DOHH2 (cell line): Measurements from ENCODE around the gene COG1.

Source experiments
- H3F3A ChIP-seq: fragments of 200-600 bp; sonication (generic), shearing (Covaris generic); 2 replicates; pipeline ENCODE4 v1.6.0; 2016; ENCODE audit warnings: antibody characterized with exemption, mild to moderate bottlenecking; ENCODE audit not compliant: control insufficient read depth, insufficient read depth
- H3K27ac ChIP-seq: fragments of 200-600 bp; sonication (generic); 2 replicates; pipeline ENCODE4 v1.5.1; 2014; ENCODE audit warnings: low read depth, mild to moderate bottlenecking, low read length, moderate library complexity
- H3K27me3 ChIP-seq: fragments of 200-600 bp; sonication (generic); 2 replicates; pipeline ENCODE4 v1.6.1; 2014; ENCODE audit warnings: mild to moderate bottlenecking, low read length, mixed read lengths; ENCODE audit not compliant: control insufficient read depth
- H3K36me3 ChIP-seq: fragments of 200-600 bp; sonication (generic); 2 replicates; pipeline ENCODE4 v1.6.1; 2014; ENCODE audit warnings: mild to moderate bottlenecking, low read length, moderate library complexity, mixed read lengths; ENCODE audit not compliant: control insufficient read depth
- H3K4me1 ChIP-seq: fragments of 200-600 bp; sonication (generic); 2 replicates; pipeline ENCODE4 v1.6.1; 2014; ENCODE audit warnings: mild to moderate bottlenecking, low read length, mixed read lengths; ENCODE audit not compliant: control insufficient read depth
- H3K4me2 ChIP-seq: fragments of 200-600 bp; sonication (generic); 2 replicates; pipeline ENCODE4 v1.6.0; 2014; ENCODE audit warnings: mild to moderate bottlenecking, low read length, moderate library complexity
- H3K4me3 ChIP-seq: fragments of 200-600 bp; sonication (generic); 2 replicates; pipeline ENCODE4 v1.5.1; 2014; ENCODE audit warnings: mild to moderate bottlenecking, low read length, mixed read lengths
- H3K79me2 ChIP-seq: fragments of 200-600 bp; sonication (generic); 2 replicates; pipeline ENCODE4 v1.6.1; 2014; ENCODE audit warnings: mild to moderate bottlenecking, low read length, mixed read lengths; ENCODE audit not compliant: control insufficient read depth
- H3K9me2 ChIP-seq: fragments of 200-600 bp; sonication (generic); replicated peaks from 2 replicates; pipeline ENCODE4 v1.6.1; 2014; ENCODE audit warnings: mild to moderate bottlenecking, low read length, mixed read lengths; ENCODE audit not compliant: control insufficient read depth
- H3K9me3 ChIP-seq: fragments of 200-600 bp; sonication (generic); 2 replicates; pipeline ENCODE4 v1.6.1; 2014; ENCODE audit warnings: antibody characterized with exemption, low read length, mixed read lengths; ENCODE audit not compliant: control insufficient read depth, insufficient read depth
- H4K20me1 ChIP-seq: fragments of 200-600 bp; sonication (generic); 2 replicates; pipeline ENCODE4 v1.6.0; 2014; ENCODE audit warnings: low read depth, mild to moderate bottlenecking, antibody characterized with exemption, low read length, moderate library complexity; ENCODE audit not compliant: control insufficient read depth, insufficient read depth
- CTCF ChIP-seq: fragments of 200-600 bp; sonication (generic); IDR thresholded peaks from one replicate; pipeline ENCODE4 v1.5.1; 2014; ENCODE audit warnings: antibody characterized with exemption, mild to moderate bottlenecking, low read depth, low read length; ENCODE audit not compliant: poor library complexity, severe bottlenecking
- EZH2phosphoT487 ChIP-seq: fragments of 200-600 bp; sonication (generic); IDR thresholded peaks from 2 replicates; pipeline ENCODE4 v1.6.1; 2017; ENCODE audit warnings: borderline replicate concordance, mild to moderate bottlenecking, antibody characterized with exemption, low read length, moderate library complexity, mixed read lengths

COG1 gene

GRCh38 chr17:73165616-73166404 is 27.0 kb upstream of the COG1 start:
- Histone ChIP-seq H3K4me1 (no peaks in the 10 kb centered on the region), H3K4me3 (no peak overlapping the region), H3K4me2 (no peak overlapping the region), H4K20me1 (peaks cover 8% of the 10 kb centered on the region), H3K9me2 (no peaks in the 10 kb centered on the region), H3K9me3 (no peaks in the 10 kb centered on the region), H3K27me3 (peaks cover 57% of the 10 kb centered on the region), H3F3A (no peaks in the 10 kb centered on the region), H3K27ac (no peak overlapping the region), H3K36me3 (no peaks in the 10 kb centered on the region), H3K79me2 (no peaks in the 10 kb centered on the region)
- TF ChIP-seq CTCF, result no peak
- peak; percentile 88 for TF ChIP-seq EZH2phosphoT487

- H3K27me3 ChIP-seq, result peaks cover 56% of the 10 kb centered on the region
- H4K20me1 ChIP-seq, result peaks cover 10% of the 10 kb centered on the region
- no peaks in the 10 kb centered on the region for H3K9me3 ChIP-seq
- no peaks in the 10 kb centered on the region for H3K4me1 ChIP-seq
- H3K9me2 ChIP-seq, result no peaks in the 10 kb centered on the region
- TF ChIP-seq CTCF (no peak), EZH2phosphoT487 (no peak)
- no peaks in the 10 kb centered on the region for H3K36me3 ChIP-seq
- H3K27ac ChIP-seq, result no peak overlapping the region
- H3F3A ChIP-seq, result no peaks in the 10 kb centered on the region
- H3K79me2 ChIP-seq, result no peaks in the 10 kb centered on the region
- no peak overlapping the region for H3K4me2 ChIP-seq
- H3K4me3 ChIP-seq, result no peak overlapping the region
Measured at GRCh38 chr17:73166731-73167581, 25.9 kb upstream of the COG1 start.

GRCh38 chr17:73168667-73169066 is 24.2 kb upstream of the COG1 start:
- Histone ChIP-seq H3K4me1 (no peaks in the 10 kb centered on the region), H3K27me3 (peaks cover 46% of the 10 kb centered on the region), H3K4me3 (no peak overlapping the region), H3K9me3 (no peaks in the 10 kb centered on the region), H3K27ac (no peak overlapping the region), H3F3A (no peaks in the 10 kb centered on the region), H3K9me2 (no peaks in the 10 kb centered on the region), H3K36me3 (no peaks in the 10 kb centered on the region), H4K20me1 (peaks cover 10% of the 10 kb centered on the region), H3K4me2 (no peak overlapping the region), H3K79me2 (no peaks in the 10 kb centered on the region)
- TF ChIP-seq CTCF, result no peak
- TF ChIP-seq EZH2phosphoT487, result no peak
